CMK (cell line): ENCODE measurements around the gene DOK4.

Source experiments
- DNase-seq: peaks from one replicate; pipeline ENCODE4 v3.0.0-alpha.2; 2010; ENCODE audit warnings: low read depth

DOK4 gene

GRCh38 chr16:57518922-57519321, 32.6 kb upstream of the DOK4 start:
- no peak for DNase-seq

GRCh38 chr16:57518520-57518919, 32.2 kb upstream of the DOK4 start:
- DNase-seq, result no peak

DNA sequence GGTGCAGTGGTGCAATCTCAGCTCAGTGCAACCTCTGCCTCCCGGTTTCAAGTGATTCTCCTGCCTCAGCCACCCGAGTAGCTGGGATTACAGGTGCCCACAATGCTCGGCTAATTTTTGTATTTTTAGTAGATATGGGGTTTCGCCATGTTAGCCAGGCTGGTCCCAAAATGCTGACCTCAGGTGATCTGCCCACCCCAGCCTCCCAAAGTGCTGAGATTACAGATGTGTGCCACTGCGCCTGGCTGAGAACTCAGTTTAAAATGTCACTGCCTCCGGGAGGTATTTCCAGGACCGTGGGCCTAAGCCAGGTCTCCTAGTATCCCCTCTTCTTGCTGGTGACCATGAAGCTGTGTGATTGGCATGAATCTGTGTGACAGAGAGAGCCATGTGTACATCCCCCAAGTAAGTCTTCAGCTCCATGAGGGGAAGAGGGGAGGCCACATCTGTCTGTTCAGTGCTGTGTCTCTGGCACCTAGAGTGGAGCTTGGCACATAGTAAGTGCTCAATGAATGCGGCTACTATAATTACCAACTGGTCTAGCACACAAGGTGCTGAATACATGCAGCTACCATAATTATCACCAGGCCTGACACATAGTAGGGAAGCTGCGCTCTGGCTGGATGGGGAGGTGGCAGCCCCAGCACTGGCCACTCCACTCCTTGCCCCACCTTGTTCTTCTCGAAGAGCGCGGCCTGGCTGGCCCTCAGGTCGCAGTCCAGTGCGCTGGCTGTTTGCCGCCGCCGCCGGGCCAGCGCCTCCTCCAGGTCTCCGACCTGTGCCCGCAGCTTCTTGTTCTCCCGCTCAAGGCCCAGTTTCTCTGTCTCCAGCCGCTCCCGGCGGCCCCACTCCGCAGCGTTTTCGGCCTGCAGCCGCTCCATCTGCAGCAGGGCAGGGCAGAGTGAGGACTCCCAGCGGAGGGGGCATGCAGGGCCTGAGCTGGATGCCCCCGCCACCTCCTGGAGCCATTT, 31.4 kb upstream of the DOK4 start:
- no peak for DNase-seq

- no peak for DNase-seq
Observed at GRCh38 chr16:57516773-57517172, 30.5 kb upstream of the DOK4 start.

- no peak for DNase-seq
Observed at GRCh38 chr16:57516176-57516725, 30.0 kb upstream of the DOK4 start.

GRCh38 chr16:57514791-57515600, 28.7 kb upstream of the DOK4 start:
- no peak for DNase-seq

- DNase-seq, result no peak
Observed at GRCh38 chr16:57514371-57514770, 28.1 kb upstream of the DOK4 start.

- DNase-seq, result no peak
Observed at GRCh38 chr16:57513371-57514102, 27.2 kb upstream of the DOK4 start.

DNA sequence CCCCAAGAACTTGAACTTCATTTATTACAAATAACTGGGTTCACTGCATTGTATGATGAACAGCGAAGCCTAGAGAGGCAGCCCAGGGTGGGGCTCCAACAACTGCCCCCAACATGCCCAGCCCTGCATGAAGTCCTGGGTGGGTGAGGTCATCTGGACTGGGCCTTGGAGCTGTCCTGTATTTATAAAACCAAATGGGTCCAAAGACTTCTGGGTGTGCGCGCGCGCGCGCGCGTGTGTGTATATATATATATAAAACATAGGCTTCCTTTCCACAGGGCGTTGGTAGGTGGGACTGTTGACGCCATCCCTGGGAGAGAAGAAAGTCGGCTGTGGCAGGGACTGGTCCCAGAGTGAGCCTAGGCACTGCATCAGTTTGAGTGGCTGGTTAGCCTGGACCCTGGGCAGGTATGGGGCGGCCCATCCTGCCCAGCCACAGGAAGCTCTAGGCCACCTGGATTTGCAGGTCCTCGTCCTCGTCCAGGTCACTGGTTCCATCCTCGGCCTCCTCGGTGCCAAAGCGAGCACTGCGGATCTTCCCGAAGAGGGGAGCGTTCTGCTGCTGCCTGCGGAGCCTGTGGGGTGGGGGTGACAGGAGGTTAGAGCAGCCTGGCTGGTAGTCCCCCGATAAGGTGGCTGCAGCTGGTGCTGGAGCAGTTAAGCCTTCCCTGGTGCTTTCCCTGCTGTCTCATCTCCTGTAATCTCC, 26.2 kb upstream of the DOK4 start:
- no peak for DNase-seq

GRCh38 chr16:57510016-57510871, 24.0 kb upstream of the DOK4 start:
- no peak for DNase-seq

DNA sequence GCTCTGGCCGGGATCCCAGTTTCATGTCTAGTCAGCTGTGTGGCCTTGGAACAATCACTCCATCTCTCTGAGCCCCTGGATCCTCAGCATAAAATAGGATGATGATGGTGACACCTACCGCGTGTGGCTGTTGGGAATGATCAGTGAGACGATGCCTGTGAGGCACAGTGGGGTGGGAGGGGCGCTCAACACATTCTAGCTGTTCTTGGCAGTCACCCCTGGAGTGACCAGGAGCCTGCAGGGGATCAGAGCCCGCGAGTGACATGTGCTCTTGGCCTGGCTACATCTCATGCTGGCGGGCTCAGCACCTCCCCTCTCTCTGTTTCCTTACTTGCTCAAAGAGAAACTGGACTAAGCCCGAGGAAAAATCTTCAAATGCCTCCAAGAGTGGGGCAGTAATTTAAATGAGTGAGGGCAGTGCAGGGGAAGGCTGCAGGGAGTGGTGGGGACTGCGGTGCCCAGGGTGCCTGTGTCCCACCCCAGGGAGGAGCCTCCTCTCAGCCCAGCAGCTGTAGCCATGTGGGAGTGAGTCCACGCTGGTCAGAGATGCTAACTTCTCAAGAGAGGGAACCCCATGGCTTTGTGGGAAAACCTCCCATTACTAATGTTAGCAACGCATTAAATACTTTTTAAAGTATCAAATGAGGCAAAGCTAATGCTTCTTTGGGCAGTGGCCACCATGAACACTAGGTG, 23.1 kb upstream of the DOK4 start:
- no peak for DNase-seq

DNA sequence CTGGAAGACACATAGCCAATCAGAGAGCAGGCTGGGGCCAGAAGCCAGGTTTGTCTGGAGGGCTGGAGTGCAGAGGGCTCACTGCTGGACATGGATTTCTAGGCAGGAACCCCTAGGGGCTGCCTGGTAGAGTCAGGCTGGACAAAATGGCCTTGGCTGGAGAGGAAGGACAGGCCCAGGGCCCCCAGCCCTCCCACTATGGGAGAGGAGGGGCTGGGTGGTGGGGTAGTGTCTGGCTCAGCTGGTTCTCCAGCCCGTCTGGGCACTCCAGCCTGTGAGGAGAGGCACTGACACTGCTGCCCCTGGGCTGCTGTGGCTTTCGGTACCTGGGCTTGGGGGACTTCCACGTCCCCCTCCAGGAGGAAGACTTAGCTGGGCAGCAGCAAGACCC, 21.7 kb upstream of the DOK4 start:
- DNase-seq, result no peak

DNA sequence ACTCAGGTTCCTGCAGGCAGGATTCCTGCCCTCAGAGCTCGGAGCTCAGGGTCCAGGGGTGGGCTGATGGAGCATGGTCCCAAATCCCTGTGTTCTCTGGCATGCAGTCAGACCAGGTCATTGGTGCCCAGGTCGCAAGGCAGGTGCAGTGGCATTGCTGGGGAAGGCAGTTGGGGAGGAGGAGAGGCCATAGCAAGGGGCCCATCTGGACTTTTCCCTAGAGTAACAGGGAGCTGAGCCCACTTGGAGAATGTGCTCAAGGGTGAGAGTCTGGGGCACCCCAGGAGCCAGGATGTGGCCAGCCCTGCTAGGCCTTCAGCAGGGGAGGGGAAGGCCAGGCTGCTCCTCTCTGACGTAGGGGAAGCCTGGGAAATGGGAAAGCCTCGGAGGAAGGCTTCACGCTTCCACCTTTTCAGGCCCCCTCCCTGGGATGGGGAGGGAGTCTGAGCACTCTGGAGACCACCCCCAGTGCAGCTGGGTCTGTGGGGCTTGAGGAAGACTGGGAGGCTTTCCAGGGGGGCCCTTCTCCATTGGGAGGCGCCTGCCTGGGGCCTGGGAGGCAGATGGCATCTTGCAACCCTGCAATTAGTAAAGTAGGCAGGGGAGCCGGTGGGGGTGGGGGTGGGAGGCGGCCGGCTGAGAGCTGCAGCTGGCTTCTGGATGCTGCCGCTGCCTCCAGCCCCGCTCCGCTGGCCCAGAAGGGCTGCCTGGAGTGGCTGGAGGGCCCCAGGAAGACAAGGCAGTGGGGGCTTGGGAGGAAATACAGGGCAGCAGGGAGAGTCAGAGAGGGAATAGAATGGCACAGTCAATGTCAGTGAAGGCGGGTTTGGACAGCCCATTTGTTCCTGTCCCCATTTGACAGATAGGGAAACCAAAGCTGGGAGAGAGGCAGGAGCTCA, 21.1 kb upstream of the DOK4 start:
- DNase-seq, result no peak

DNA sequence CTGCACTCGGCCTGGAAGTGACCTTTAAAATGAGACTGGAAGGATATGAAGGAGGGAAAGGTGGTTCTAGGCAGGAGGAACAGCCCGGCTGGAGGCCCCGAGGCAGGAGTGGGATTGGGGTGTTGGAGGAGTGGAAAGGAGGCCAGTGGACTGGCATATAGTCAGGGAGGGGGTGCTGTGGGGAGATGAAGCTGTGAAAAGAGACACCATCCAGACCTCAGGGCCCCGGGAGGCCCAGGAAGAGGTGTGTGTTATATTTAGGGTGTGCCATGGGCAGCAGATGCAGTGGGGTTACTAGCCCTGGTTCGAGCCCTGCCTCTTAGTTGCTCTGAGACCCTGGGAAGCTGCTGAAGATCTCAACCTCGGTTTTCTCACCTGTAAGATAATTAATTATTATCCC, 18.9 kb upstream of the DOK4 start:
- DNase-seq, result no peak

DNA sequence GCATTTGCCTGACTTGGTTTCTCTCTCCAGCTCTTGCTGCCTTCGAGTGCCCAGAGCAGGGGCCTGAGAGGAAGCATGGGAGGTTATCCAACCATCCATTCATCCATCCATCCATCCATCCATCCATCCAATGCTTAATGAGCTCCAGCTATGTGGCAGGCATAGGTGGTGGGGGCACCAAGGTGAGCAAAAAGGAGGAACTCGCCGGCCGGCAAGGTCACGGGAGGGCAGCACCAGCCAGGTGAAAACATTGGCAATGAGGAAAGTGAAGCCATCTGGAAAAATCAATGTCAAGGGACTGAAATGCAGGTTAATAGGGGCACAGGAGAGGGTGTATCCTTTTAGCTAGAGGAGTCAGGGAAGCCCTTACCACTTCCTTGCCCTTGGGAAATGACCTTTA, 18.2 kb upstream of the DOK4 start:
- DNase-seq, result no peak

DNA sequence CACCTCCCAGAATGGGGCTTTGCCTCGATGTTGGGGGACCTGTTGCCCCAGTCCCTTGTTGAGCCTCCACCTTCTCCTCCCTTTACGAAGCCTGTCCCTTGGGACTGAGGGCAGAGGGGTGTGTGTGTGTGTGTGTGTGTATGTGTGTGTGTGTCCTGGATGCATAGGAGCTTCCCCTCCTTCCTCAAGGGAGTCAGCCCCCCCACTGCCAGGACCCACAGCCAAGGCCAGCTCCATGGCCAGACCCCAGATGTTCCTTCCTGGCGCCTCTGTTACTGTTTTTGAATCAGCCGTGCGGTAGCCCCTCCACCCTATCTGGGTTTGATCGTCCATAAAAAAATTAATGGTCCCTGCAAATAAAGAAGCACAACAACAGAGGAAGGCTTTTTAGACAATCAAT, 17.7 kb upstream of the DOK4 start:
- DNase-seq, result no peak

- no peak for DNase-seq
Observed at GRCh38 chr16:57503366-57503765, 17.1 kb upstream of the DOK4 start.

DNA sequence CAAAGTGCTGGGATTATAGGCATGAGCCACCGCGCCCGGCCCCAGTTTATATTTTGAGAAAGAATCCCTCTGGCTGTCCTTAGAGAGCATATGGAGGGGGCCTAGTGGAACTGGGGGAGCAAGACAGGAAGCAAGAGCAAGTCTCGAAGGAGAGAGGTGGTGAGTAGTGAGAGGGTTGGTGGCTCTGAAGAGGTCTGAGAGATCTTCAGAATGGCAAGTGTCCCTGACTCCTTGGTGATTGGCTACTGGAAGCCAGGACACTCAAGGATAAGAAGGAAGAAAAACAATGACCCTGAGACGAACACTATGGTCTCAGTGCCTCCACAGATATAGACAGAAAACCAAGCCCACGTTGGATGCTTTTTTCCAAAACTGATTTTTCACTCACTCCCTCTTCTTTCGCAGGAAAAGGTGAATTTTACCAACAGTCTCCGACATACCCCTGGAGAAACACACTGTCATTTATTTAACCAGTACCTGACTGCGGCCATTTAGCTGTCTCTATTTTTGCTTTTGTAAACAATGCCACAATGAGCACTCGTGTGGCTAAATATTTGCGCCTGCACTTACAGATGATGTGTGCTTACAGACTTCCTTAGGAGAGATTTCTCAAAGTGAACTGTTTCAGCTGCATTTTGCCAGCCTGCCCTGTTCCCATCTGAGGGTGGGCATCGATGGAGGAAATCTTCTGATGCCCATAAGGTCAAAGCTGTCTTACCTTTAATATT, 15.9 kb upstream of the DOK4 start:
- DNase-seq, result no peak
